ENCODE results near the gene MYOM3.

MYOM3 gene

GRCh38 chr1:24096739-24097103 lies 15.2 kb downstream of the MYOM3 start:
- no peak for DNase-seq (ENCODE audit: low read depth, low spot score)

GRCh38 chr1:24096009-24096738 lies 15.8 kb downstream of the MYOM3 start:
- DNase-seq (ENCODE audit: low read depth, low spot score) = no peak

DNA sequence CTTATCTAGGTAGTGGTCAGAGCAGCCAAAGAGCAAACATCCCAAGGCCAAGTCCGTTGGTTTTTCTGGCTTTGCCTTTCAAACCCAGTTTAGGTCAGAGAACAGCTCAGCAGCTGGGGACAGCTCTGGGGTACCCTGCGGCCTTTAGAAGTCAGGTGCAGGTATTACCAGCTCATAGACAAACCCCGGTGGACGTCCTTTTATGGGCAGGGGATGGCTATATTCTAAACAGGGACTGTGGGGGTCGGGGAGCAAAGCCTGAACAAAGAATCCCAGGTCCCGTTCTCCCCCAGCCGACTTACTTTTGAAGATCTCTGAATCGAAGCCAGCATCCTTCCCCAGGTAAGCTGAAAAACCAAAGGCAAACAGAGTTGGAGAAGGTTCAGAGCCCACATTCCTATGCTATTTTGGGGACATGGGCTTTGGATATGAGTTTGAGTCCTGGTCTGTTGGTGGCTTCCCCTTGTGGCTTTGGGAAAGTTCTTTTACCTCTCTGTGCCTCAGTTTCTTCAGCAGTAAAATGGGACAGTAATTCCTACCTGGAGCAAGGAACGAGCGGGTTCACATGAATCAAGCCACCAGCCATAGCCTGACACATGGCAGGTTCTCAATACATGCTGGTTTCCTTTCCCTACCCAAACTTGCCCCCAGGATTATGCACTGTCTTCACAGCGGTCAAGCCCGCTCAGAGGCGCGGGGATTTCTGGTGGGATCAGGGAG lies 16.6 kb downstream of the MYOM3 start:
- DNase-seq (ENCODE audit: low read depth, low spot score) = no peak

GRCh38 chr1:24094554-24094953 lies 17.4 kb downstream of the MYOM3 start:
- no peak for DNase-seq (ENCODE audit: low read depth, low spot score)

DNA sequence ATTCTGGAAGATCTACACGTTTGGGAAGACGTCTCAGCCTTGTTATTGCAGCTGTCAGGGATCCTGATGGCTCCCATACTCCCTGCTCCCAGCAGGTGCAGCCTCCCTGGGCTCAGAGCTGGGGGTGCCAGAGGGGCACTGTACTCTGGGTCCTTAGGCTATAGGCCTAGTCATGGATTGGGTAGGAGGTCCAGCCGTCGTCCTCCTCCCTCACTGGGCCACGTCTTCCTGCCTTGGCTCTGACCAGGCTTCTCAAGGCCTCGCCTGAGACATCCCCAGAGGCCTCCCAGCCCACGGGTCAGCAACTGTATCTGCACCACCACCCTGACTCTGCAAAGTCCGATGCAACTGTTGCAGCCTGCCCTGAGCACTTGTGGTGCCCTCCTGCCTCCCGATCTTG lies 18.2 kb downstream of the MYOM3 start:
- no peak for DNase-seq (ENCODE audit: low read depth, low spot score)

DNA sequence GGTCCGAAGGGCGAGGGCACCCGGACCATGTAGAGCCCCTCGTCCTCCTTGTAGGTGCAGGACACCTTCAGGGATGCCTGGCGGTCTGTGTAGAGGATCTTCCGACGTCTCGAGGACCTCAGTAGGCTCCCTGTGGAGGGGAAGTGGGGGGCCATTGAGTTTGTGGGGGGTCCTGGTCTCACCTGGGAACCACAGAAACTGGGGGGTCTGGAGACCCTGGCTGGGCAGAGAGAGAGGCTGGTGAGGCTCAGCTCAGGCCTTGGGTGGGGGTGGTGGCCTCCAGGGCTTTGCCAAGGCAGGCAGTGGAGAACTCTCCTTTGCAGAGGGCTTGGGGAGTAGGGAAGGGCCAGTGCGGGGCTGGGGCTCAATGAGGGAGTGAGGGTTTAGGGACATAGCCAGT lies 19.0 kb downstream of the MYOM3 start:
- no peak for DNase-seq (ENCODE audit: low read depth, low spot score)

- no peak for DNase-seq (ENCODE audit: low read depth, low spot score)
Measured at GRCh38 chr1:24091971-24092482, 19.9 kb downstream of the MYOM3 start.

DNA sequence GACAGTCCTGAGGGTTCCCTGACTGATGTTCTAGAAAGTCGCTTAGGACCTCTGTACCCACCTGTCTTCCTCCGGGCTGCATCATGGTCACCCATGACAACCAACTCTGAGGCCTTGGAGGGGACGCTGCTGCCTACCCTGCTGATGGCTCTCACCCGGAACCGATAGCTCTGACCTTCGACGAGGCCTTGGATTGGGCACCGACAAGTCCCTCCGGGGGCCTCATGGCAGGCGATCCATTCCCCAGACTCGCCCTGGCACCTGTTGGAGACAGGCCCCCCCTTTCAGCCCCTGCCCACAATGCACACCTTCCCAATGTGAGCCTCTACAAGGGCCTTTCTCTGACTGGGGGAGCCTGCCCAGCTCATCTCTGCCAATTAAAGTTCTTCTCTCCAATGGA lies 21.2 kb downstream of the MYOM3 start:
- DNase-seq (ENCODE audit: low read depth, low spot score) = no peak

GRCh38 chr1:24089743-24090555 lies 22.0 kb downstream of the MYOM3 start:
- no peak for DNase-seq (ENCODE audit: low read depth, low spot score)

DNA sequence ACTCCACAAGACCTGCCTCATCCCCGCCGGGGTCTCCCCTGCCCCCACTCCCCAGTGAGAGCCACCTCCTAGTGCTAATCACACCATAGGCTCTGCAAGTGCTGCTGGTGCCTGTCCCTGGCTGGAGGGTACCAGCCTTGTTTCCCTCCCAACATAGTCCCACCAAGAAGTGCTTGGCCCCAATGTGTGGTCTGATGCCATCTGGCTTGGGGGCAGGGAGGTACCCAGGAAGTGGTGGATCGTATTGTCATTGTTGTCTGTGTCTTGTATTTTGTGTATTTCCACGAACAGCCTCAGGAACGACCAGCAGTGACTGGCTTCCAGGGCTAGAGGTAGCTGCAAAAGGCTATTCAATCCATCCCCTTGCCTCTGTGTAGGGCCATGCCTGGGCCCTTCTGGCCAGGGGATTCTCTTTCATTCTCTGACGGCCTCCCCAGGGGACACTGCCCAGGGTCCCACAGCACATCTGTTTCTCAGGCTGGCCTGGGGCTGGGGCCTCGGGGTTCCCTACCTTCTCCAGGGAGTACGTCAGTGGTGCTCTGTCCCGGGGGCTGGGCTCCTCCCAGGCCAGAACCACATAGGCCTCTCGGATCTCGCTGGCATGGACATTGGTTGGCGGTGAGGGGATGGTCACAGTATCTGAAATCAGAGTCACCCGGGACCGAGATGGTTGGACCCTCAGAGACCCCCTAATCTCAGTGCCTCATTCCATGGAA lies 22.8 kb downstream of the MYOM3 start:
- no peak for DNase-seq (ENCODE audit: low read depth, low spot score)

DNA sequence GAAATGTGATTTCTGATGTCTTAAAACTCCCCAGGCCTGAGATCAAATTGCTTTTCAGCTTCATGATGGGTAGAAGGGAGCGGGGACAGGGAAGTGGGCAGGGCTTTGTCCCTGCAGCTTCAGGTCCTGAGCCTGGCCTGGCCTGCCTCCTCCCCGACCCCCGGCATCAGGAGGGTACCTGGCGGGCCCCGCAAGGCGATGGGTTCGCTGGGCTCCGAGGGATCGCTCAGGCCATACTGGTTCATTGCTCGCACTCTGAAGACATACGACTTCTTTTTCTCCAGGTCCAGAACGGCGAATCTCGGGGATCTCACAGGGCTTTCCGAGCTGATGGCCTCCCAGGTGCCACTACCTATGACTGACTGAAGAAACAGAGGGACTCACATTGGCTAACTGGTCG lies 25.5 kb downstream of the MYOM3 start:
- no peak for DNase-seq (ENCODE audit: low read depth, low spot score)

GRCh38 chr1:24085546-24085945 lies 26.4 kb downstream of the MYOM3 start:
- DNase-seq (ENCODE audit: low read depth, low spot score) = no peak

GRCh38 chr1:24085007-24085406 lies 26.9 kb downstream of the MYOM3 start:
- no peak for DNase-seq (ENCODE audit: low read depth, low spot score)

- no peak for DNase-seq (ENCODE audit: low read depth, low spot score)
Measured at GRCh38 chr1:24084050-24084449, 27.9 kb downstream of the MYOM3 start.

- DNase-seq (ENCODE audit: low read depth, low spot score) = no peak
Measured at GRCh38 chr1:24082372-24082771, 29.6 kb downstream of the MYOM3 start.

DNA sequence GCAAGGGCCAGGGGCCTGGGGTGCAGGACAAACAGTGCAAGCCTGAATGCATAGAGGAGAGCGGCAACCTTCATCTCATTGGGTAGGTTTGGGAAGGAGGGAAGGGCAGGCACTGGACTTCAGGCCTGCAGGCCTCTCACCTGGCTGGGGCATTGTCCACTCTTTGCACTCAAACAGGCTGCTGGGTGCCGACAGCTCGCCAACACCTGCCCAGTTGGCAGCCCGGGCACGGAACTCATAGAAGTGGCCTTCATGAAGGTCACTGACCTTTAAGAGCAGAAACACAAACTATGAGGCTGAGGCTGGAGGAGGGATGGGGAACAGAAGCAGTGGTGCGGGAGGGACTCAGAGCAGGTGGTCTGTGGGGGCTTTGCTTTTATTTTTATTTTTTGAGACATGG lies 30.7 kb downstream of the MYOM3 start:
- DNase-seq (ENCODE audit: low read depth, low spot score) = no peak

- no peak for DNase-seq (ENCODE audit: low read depth, low spot score)
Measured at GRCh38 chr1:24080131-24080530, 31.8 kb downstream of the MYOM3 start.

DNA sequence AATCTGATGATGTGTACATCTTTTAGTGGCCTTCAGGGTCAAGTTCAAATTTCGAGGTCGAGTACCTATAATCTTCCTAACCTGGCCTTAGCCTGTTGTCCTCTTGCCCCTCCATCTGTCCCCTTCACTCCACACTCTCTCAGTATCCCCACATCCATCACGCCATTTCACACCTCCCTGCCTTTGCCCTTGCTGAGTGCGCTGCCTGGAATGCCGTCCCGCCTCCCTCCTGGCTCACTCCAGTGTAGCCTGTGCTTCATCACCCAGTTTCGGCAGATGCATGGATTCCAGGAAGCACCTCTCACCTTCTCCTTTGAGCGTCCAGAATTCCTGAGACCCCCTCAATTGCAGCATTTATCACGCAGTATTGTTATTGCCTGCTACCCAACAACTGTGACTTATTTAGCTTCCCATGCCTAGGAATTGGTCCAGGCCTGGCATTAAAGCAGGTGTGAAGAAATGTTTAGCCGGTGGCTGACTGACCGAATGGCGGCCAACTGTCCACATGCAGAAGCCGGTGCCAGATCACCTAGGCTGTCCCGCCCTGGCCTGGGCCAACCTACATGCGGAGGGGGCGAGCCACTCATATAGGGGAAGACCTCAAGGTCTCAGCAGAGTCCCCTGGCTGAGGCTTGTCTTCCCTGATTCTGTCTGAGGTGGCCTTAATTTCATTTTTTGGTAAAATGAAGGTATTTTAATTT lies 34.5 kb downstream of the MYOM3 start:
- no peak for DNase-seq (ENCODE audit: low read depth, low spot score)

GRCh38 chr1:24075946-24076345 lies 36.0 kb downstream of the MYOM3 start:
- DNase-seq (ENCODE audit: low read depth, low spot score) = no peak

- no peak for DNase-seq (ENCODE audit: low read depth, low spot score)
Measured at GRCh38 chr1:24075590-24075854, 36.4 kb downstream of the MYOM3 start.

- DNase-seq (ENCODE audit: low read depth, low spot score) = no peak
Measured at GRCh38 chr1:24074817-24075589, 36.9 kb downstream of the MYOM3 start.

Measured in activated CD4-positive, CD25-positive, alpha-beta regulatory T cell treated with anti-CD3 and anti-CD28 coated beads, Interleukin-2, amount 50 U/mL, for 16 hours (primary cell).